Activated CD4-positive, alpha-beta T cell treated with anti-CD3 and anti-CD28 coated beads, Interleukin-2, amount 50 U/mL, for 1 hour (primary cell): ENCODE results near the gene FCN1.

ENCODE experiments used
- DNase-seq: peaks from one replicate; pipeline ENCODE4 v3.0.0-alpha.2; 2020

The FCN1 gene

DNA sequence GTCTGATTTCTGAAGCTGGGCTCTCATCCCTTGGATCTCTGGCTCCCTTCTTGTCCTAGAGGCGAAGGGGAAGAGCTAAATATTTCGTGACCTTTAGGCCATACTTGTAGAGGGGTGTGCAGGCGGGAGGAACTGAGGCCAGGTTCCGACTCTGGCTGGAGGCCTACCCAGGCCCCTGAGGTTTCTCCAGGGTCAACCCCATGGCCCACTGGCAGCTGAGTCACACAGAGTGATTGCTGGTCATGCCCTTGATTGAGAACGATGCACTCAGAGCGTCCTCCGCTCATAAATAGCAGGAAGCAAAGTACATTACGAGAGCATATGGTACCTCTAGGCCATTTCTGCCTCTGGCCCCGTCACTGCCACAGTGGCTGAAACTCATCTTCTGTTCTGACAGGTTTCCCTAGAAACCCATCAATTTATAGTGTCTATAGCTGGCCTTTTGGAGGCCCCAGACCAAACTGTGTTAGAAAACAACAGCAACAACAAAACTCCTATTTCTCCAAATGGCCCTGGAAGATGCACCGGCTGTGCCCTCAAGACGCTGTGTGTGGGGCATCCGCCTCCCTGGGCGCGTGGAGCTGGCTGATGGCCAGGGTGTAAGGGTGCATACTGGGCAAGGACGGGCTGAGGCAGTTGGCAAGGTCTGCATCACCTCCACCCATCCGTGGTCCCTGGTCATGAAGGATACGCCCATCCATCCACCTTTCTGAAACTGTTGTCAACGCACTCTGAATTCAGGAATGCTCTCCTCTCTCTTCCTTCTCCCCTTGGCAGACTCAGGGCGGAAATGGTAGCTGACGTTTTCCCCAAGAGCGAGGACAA, 32.9 kb upstream of the FCN1 start:
- no peak for DNase-seq

DNA sequence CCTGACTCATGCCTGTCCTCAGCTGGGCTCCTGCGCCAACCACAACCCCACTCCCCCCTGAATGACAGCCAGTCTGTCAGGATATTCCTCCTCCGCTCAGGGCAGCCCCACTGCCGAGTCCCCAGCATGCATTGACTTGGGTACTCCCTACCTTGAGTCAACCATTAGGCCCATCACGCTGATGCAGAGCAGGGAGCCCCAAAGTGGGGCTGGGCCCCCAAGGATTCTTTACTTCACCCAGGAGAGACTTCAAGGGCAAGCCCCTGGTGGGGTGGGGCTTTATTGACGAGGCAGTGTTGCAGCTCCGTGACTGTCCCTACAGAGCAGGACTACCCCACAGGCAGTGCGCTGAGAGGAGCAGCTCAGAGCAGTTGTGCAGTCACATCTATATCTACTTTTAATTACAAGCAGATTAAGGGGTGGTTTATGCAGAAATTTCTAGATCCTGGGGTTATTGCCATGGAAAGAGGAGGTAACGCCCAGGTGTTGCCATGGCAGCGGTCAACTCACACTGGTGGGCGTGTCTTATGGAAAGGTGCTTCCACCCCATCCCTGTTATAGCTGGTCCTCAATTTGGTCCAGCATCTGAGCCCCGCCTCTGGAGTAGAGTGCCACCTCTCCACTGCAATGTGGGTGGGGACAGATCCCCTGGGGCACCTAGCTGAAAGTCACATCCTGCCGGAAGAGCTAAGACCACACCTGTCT, 32.1 kb upstream of the FCN1 start:
- no peak for DNase-seq

DNA sequence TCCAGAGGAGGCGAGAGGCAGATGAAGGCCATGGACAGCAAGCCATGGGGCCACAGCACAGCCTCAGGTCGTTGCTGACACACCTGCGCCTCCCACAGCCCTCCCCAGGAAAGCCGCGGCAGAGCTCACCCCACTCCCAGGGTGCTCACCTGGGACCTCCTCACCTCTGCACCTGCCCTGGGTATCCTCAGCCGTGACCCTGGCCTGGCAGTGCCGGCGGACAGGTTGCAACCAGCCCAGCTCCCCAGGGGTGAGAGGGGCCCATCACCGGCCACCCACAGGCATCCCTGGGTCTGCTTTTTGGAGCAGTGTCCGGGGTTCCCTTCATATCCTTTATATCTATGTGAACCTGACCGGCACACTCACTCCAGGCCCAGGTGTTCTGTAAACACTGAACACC, 30.4 kb upstream of the FCN1 start:
- no peak for DNase-seq

DNA sequence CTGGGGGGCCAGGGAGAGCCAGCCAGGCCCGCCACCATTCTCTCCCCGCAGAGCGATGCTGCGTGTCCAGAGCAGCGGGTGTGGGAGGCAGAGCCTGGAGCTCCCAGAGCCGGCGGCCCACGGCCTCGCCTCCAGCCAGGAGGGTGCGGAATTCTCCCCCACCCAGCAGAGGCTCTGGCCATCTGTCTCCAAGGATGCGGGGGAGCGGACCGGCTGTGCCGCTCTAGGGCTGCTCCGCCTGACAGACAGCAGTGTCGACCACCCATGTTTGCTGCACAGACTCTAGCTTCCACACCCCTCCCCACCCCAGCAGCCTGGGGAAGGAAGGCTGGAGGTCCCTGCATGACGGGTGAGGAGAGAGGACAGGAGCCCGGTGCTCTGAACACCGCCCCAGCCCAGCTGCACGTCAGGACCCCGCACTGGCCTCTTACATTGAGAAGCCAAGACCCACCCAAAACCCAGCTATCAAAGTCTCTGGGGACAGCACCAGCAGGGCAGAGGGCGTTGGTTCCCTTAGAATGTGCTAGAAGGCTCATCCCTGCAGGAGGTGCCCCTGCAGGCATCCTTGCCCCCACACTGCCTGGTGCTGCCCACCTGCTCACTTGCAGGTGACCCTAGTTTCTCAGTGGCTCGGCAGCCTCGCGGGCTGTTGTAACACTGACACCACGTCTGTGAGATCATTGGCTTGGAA, 29.7 kb upstream of the FCN1 start:
- DNase-seq = no peak

GRCh38 chr9:134946663-134947062, 29.0 kb upstream of the FCN1 start:
- no peak for DNase-seq

- no peak for DNase-seq
Observed at GRCh38 chr9:134945509-134946275, 28.0 kb upstream of the FCN1 start.

DNA sequence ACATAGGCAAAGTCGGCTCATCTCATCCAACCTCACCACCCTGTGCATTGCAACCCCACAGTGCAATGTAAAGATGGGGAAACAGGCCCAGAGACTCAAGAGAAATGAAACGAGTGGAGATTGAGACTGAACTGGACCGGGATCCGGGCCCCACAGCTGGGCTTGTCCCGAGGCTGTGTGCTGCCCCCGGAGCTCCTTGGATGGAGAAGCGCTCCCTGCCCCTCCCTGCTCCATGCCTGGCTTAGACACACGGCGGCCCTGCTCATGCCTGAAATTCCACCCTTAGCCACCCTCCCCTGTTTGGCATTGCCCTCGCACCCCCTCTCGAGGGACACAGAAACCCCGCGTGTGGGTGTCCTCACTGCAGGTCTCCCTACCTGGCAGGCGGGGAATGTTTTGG, 27.2 kb upstream of the FCN1 start:
- DNase-seq = no peak

DNA sequence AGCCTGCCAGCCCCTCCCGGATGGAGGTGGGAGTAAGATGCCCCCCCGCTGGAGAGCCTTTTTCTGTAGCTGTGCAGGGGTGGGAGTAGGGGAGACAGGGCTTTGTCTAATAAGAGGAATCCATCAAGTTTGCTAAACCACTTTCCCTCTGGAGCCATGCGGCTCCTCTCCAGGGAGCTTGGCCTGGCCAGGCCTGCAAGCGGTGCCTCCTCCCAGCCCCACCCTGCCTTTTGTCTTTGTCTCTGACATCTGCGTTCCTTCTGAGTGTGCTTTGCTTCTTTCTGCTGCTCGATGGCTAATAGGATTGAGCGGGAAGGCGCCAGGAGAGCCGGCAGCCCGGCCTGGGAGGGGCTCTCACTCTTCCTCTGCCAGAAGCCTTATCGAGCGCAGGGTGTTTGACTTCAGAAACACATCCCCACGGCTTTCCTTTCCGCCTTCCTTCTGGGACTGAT, 26.7 kb upstream of the FCN1 start:
- DNase-seq = no peak

- DNase-seq = no peak
Observed at GRCh38 chr9:134943836-134944235, 26.1 kb upstream of the FCN1 start.

DNA sequence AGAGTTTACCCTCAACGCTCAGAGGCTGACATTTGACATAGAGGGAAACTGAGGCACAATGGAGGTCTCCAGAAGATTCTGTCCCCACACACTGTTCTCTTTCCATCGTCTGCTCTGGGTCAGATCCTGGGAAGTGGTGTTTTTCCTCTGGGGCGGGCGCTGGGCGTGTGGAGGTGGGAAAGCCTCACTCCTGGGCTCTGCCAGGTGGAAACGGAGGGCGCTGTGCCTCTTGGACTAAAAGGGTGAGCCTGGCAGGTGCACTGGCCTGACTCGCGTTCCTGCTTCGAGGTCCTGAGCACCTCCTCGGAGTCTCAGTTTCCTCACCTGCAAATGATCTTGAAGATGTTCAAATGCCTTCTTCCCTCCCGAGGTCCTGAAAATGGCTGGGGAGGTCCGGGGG, 25.7 kb upstream of the FCN1 start:
- no peak for DNase-seq

GRCh38 chr9:134942788-134943184, 25.1 kb upstream of the FCN1 start:
- no peak for DNase-seq

DNA sequence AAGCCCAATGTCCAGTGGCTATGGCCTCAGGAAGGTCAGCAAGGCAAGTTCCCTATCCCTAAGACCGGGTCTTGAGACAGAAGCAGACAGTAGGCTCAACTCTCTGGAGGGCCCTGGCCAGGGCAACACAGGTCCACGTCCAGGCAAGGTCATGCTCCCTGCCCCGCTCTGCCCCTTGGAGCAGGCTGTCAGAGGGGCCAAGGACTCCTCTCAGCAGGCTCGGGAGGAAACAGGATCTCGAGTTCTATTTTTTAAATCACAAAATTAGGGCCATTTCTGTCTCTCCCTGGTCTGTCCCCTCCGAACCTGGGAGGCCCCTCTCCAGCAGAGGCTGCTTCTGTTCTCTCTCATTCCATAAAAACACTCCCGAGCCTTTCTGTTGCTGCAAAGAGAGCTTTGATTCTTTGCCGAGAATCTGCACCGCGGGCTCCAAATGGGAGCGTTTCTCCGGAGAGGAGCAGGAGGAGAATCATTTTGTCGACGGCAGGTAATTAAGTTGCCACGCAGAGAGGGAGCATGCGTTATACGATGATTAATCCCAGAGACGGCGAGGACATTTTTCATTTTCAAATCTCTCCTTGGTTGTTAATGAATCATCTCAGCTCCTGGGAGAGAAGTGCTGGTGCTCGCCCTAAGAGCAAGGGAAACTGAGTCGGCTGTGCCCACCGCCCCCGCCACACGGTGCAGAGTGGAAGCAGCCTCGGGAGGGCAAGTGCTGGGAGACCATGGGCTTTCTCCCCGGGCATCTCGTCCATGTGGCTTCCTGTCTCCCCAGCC, 24.5 kb upstream of the FCN1 start:
- DNase-seq = no peak

DNA sequence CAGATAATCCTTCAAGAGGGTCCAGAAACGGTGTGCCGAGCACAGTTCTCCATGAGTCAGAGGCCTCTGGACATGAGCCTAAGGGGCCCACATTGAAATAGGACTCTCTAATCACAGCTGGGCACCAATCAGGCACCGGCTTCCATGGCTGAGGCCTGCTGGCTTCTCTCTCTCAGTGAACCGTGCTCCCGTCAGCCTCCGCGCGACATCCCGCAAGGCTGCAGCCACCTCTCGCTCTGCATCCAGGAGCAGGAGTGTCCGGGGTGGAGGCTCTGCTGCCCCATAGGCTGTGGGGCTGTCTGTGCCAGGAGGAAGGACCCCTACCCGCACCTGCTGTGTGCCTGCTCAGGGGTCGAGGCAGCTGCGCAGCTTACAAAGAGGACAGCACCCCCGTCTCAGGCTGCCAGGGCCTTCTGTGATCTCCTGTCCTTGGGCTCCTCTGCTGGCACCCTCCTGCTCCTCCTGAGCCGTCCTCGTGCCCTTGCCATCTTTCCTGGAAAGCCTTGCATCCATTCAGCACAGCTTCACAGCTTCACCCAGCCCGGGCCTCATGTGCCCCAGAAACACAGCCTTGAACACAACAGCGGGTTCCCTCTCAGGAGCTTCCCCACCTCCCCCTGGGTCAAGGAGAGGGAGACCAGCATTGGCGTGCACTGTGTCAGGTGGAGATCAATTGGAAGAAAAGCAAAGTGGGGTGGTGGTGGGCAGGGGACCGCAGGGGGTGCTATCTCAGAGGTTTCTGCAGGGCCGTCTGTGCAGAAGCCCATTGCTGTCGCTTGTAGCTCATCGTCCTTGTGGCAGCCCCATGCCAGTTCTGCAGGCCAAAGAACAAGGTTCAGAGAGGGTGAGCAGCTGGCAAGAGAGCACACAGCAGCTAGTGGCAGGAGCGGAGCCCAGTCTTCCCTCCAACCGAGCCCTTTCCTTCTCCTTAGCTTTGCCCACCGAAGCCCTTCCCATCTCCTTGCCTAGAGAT, 22.8 kb upstream of the FCN1 start:
- DNase-seq = no peak

DNA sequence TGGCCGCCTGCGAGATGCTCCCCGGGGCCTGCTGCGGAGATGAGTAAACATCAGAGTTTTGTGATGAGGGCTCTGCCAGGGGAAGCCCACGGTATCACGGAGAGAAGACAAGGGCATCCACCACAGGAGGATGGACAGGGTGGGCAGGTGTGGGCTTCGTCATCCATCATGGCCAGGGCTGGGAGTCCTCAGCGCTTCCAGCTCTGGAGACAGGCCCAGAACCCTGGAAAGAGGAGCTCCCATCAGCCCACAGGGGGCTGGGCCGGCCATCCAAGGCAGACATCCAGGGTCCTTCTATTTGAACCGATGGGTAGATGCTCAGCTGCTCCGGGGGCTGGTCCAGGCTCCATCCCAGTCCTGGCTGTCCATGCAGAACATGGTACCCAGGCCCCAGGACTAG, 22.1 kb upstream of the FCN1 start:
- DNase-seq = no peak

GRCh38 chr9:134939080-134939733, 21.5 kb upstream of the FCN1 start:
- no peak for DNase-seq

DNA sequence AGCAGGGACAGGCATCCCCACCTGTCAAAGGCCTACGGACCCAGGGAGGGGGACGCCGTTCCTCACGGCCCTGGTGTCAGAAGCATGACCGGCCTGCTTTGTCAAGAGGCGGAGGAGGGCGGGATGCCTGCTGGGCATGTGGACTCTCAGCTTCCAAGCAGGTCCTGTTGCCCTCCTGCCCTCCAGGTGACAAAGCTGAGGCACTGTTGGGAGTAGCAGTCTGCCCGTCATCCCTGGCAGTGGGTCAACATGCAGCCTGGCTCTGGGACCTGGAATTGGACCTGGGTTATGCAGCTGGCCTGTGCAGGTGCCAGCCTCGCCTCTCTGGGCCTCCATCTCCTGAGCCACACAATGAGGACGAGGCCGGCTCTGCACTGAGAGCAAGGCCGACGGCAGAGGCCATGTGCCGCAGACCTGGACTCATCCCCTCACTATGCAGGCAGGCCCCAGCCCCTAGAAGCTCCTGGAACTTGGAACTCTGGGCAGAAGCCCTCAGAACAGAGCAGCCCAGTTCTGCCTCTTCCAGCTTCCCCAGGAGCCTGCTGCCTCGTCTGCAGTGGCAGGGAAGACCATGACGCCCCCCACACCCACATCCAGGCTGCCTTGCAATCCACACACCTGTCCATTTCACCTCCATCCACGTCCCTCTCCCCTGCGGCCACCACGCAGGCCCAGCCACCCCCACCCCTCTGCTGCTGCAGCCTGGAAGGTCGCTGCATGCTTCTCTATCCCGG, 20.8 kb upstream of the FCN1 start:
- DNase-seq = no peak

- DNase-seq = no peak
Observed at GRCh38 chr9:134937566-134938345, 20.0 kb upstream of the FCN1 start.

DNA sequence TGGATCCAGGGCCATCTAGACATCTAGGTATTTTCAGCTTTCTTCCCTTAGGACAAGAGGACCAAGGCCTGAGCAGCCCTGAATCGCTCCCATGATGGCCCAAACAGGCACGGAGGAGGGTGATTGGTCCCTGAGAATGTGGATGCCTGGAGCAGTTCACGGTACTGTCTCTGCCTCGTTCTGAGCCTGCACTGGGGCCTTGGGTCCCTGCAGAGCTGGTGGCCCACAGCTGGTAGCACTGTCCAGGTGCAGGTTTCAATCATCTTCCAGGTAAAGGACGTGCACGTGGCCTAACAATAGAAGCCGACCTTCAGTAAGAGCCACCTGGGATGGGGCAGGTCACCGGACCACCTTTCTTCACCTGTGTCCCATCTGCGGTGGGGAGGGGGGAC, 19.4 kb upstream of the FCN1 start:
- no peak for DNase-seq
